H1 (cell line): Measurements from ENCODE around the gene TOP3A. TPM values are rescaled to one million over a fixed set of nuclear protein-coding genes. Genes with fewer than 3 reads are reported as not detected.

Source experiments
- CTCF ChIA-PET: fragments of 300-600 bp; sonication (Branson Sonifier 250); formaldehyde crosslinking; loops from one replicate; lab custom pipeline; 2021; ENCODE audit not compliant: partially characterized antibody; lab: Charles Lee
- POLR2A ChIA-PET: fragments of 300-600 bp; sonication (Branson Sonifier 250); formaldehyde crosslinking; loops from one replicate; lab custom pipeline; 2021; ENCODE audit warnings: inconsistent platforms; ENCODE audit not compliant: partially characterized antibody; lab: Charles Lee
- DNase-seq, 2 experiments: peaks; one replicate each; pipeline versions ENCODE4 v3.0.0 to v3.0.0-alpha.2; 2010 to 2022; ENCODE audit warnings: low spot score in 2 of 2, low read depth in 1 of 2, mixed read lengths in 1 of 2
- FAIRE-seq: peaks from 2 replicates; lab custom pipeline; 2011; peaks lifted over from hg19 to GRCh38; lab: Jason Lieb, UNC
- H2AFZ ChIP-seq: 2 replicates; pipeline ENCODE4 v1.8.1; 2012; ENCODE audit warnings: low read length, inconsistent platforms
- H2AK5ac ChIP-seq: 2 replicates; pipeline ENCODE4 v1.6.1; 2013; ENCODE audit warnings: low read depth, low read length
- H2BK120ac ChIP-seq: replicated peaks from 2 replicates; pipeline ENCODE3; 2013; ENCODE audit warnings: low read depth, low read length, inconsistent platforms
- H2BK12ac ChIP-seq: 2 replicates; pipeline ENCODE4 v1.6.1; 2013; ENCODE audit warnings: low read depth, low read length
- H2BK15ac ChIP-seq: 2 replicates; pipeline ENCODE4 v1.6.1; 2013; ENCODE audit warnings: low read length
- H2BK20ac ChIP-seq: 2 replicates; pipeline ENCODE4 v1.6.1; 2013; ENCODE audit warnings: low read length
- H2BK5ac ChIP-seq: 2 replicates; pipeline ENCODE4 v1.6.1; 2013; ENCODE audit warnings: low read depth, low read length
- H3K14ac ChIP-seq: 2 replicates; pipeline ENCODE4 v1.6.1; 2013; ENCODE audit warnings: inconsistent platforms; ENCODE audit not compliant: insufficient read length
- H3K18ac ChIP-seq: 2 replicates; pipeline ENCODE4 v1.6.1; 2013; ENCODE audit warnings: low read length; ENCODE audit errors: extremely low read depth
- H3K23ac ChIP-seq: 2 replicates; pipeline ENCODE4 v1.6.1; 2013; ENCODE audit warnings: inconsistent platforms; ENCODE audit not compliant: insufficient read length
- H3K23me2 ChIP-seq: 2 replicates; pipeline ENCODE4 v1.6.1; 2013; ENCODE audit warnings: low read depth, low read length
- H3K27ac ChIP-seq: 2 replicates; pipeline ENCODE4 v1.6.1; 2011; ENCODE audit warnings: low read depth, low read length, inconsistent platforms
- H3K27me3 ChIP-seq, 4 experiments: replicated peaks in 1 of 4; 1 replicate in 1 of 4; 2 replicates in 3 of 4; pipeline versions ENCODE4 v1.6.1 to v1.8.1; 2011 to 2013; ENCODE audit warnings: low read length in 3 of 4, mild to moderate bottlenecking in 3 of 4, inconsistent platforms in 2 of 4, mixed read lengths in 2 of 4, moderate library complexity in 1 of 4; ENCODE audit not compliant: control insufficient read depth in 3 of 4, insufficient read depth in 3 of 4; ENCODE audit errors: extremely low read depth in 1 of 4
- H3K36me3 ChIP-seq, 4 experiments: 2 replicates each; pipeline versions ENCODE4 v1.6.1 to v1.8.1; 2011 to 2013; ENCODE audit warnings: mild to moderate bottlenecking in 4 of 4, low read length in 3 of 4, moderate library complexity in 2 of 4, control low read depth in 1 of 4, inconsistent platforms in 1 of 4; ENCODE audit not compliant: insufficient read depth in 4 of 4, control insufficient read depth in 2 of 4
- H3K4ac ChIP-seq: replicated peaks from 2 replicates; pipeline ENCODE3; 2013; ENCODE audit warnings: low read length, low read depth, mixed read lengths, inconsistent platforms; ENCODE audit not compliant: insufficient read length
- H3K4me1 ChIP-seq, 4 experiments: replicated peaks in 1 of 4; 1 replicate in 1 of 4; 2 replicates in 3 of 4; pipeline versions ENCODE4 v1.6.1 to v1.8.1; 2011 to 2013; ENCODE audit warnings: low read length in 3 of 4, inconsistent platforms in 2 of 4, mixed read lengths in 1 of 4; ENCODE audit not compliant: insufficient read depth in 4 of 4, control insufficient read depth in 3 of 4
- H3K4me2 ChIP-seq, 2 experiments: 2 replicates each; pipeline versions ENCODE4 v1.6.1 to v1.8.1; 2011 to 2013; ENCODE audit warnings: low read depth in 2 of 2, low read length in 2 of 2, control low read depth in 1 of 2, inconsistent platforms in 1 of 2, mild to moderate bottlenecking in 1 of 2; ENCODE audit not compliant: insufficient read depth in 1 of 2
- H3K4me3 ChIP-seq, 4 experiments: fragments of 200-600, 300-600 bp in 1 of 4; sonication (generic), shearing (Covaris generic), sonication (Bioruptor Twin) in 1 of 4; 2 replicates each; pipeline versions ENCODE4 v1.5.1 to v1.8.1; 2011 to 2016; ENCODE audit warnings: low read length in 4 of 4, low read depth in 3 of 4, control low read depth in 2 of 4, inconsistent platforms in 2 of 4, mild to moderate bottlenecking in 2 of 4, mixed read lengths in 1 of 4, moderate library complexity in 1 of 4; ENCODE audit not compliant: insufficient read depth in 2 of 4; ENCODE audit errors: extremely low read depth in 1 of 4
- H3K56ac ChIP-seq: replicated peaks from 2 replicates; pipeline ENCODE3; 2013; ENCODE audit warnings: low read depth, mild to moderate bottlenecking, mixed read lengths, low read length, inconsistent platforms; ENCODE audit not compliant: insufficient read length
- H3K79me1 ChIP-seq: 2 replicates; pipeline ENCODE4 v1.6.1; 2013; ENCODE audit warnings: low read depth, low read length, control low read depth
- H3K79me2 ChIP-seq, 2 experiments: 2 replicates each; pipeline versions ENCODE4 v1.6.1 to v1.8.1; 2012 to 2013; ENCODE audit warnings: low read length in 2 of 2, mild to moderate bottlenecking in 2 of 2, inconsistent platforms in 1 of 2; ENCODE audit not compliant: insufficient read depth in 2 of 2, control insufficient read depth in 1 of 2
- H3K9ac ChIP-seq, 4 experiments: replicated peaks in 1 of 4; 1 replicate in 1 of 4; 2 replicates in 3 of 4; pipeline versions ENCODE4 v1.6.1 to v1.8.1; 2011 to 2013; ENCODE audit warnings: low read depth in 3 of 4, low read length in 3 of 4, control low read depth in 2 of 4, mild to moderate bottlenecking in 2 of 4, moderate library complexity in 2 of 4, inconsistent platforms in 1 of 4; ENCODE audit errors: extremely low read depth in 1 of 4
- H3K9me3 ChIP-seq, 2 experiments: 2 replicates each; pipeline versions ENCODE4 v1.6.1 to v1.8.1; 2012 to 2013; ENCODE audit warnings: mild to moderate bottlenecking in 2 of 2, moderate library complexity in 2 of 2, control low read depth in 1 of 2, inconsistent platforms in 1 of 2, low read depth in 1 of 2, low read length in 1 of 2, mixed read lengths in 1 of 2; ENCODE audit not compliant: insufficient read depth in 2 of 2
- H4K20me1 ChIP-seq, 2 experiments: replicated peaks in 1 of 2; 2 replicates each; pipeline versions ENCODE3 to v1.8.1; 2011 to 2013; ENCODE audit warnings: inconsistent platforms in 2 of 2, low read length in 2 of 2, mild to moderate bottlenecking in 1 of 2; ENCODE audit not compliant: insufficient read depth in 2 of 2, control insufficient read depth in 1 of 2
- H4K5ac ChIP-seq: 2 replicates; pipeline ENCODE4 v1.6.1; 2013; ENCODE audit warnings: low read length, low read depth, mixed read lengths, inconsistent platforms; ENCODE audit not compliant: insufficient read length
- H4K8ac ChIP-seq: 2 replicates; pipeline ENCODE4 v1.8.0; 2013; ENCODE audit warnings: mild to moderate bottlenecking, moderate library complexity, low read length, inconsistent platforms; ENCODE audit not compliant: insufficient read depth; ENCODE audit errors: extremely low read depth
- H4K91ac ChIP-seq: replicated peaks from 2 replicates; pipeline ENCODE3; 2013; ENCODE audit warnings: low read length, mixed read lengths, inconsistent platforms; ENCODE audit not compliant: insufficient read length
- CBX8 ChIP-seq: fragments of 300-800, 300-1000 bp; sonication (generic); IDR thresholded peaks from 2 replicates; pipeline ENCODE4 v1.7.1; 2016; ENCODE audit warnings: low read depth, low read length, borderline replicate concordance
- KDM4A ChIP-seq: IDR thresholded peaks from one replicate; pipeline ENCODE4 v1.7.1; 2012; ENCODE audit warnings: low read depth, mild to moderate bottlenecking, moderate library complexity, low read length, inconsistent platforms; ENCODE audit not compliant: severe bottlenecking
- SUZ12 ChIP-seq: fragments of 200-600 bp; sonication (generic); IDR thresholded peaks from 2 replicates; pipeline ENCODE4 v1.6.1; 2012; ENCODE audit warnings: mild to moderate bottlenecking, inconsistent platforms, low read length, moderate library complexity, mixed read lengths
- TAF1 ChIP-seq: IDR thresholded peaks from 2 replicates; pipeline ENCODE4 v1.6.1; 2011; ENCODE audit warnings: mild to moderate bottlenecking, low read depth, low read length
- TAF7 ChIP-seq: optimal IDR thresholded peaks from 2 replicates; pipeline ENCODE3; 2011; ENCODE audit warnings: low read depth, mild to moderate bottlenecking, inconsistent platforms, low read length, moderate library complexity, borderline replicate concordance
- WGBS, 2 experiments: shearing (Covaris generic) in 1 of 2; methylation state at CpG; one replicate each; pipeline versions ENCODE4 v1.1.6 to v1.1.7; 2013 to 2015; ENCODE audit warnings: low lambda C conversion rate in 2 of 2, mixed read lengths in 2 of 2, inconsistent platforms in 1 of 2, low coverage in 1 of 2, missing lambda C conversion rate in 1 of 2; ENCODE audit not compliant: insufficient replicate concordance in 2 of 2, insufficient coverage in 1 of 2, insufficient read length in 1 of 2; ENCODE audit errors: extremely low coverage in 1 of 2, missing lambda C conversion rate in 1 of 2; 5-methylcytosine and 5-hydroxymethylcytosine counted together
- polyA plus RNA-seq, 7 experiments: library from polyadenylated mRNA; depleted of rRNA in 3 of 7; stranded (reverse) in 5 of 7; unstranded in 2 of 7; fragments of >200 nt in 5 of 7; fragments of 200-250 nt in 2 of 7; gene quantifications; 1 replicate in 5 of 7; 2 replicates in 1 of 7; 4 replicates in 1 of 7; pipeline versions ENCODE4 v1.2.1 to v1.2.3, GENCODE V29; 2011 to 2013; ENCODE audit warnings: missing spikeins in 2 of 7, mixed read lengths in 2 of 7
- total RNA-seq: library from RNA; stranded (reverse); fragmentation: NEBNext Ultra II Directional; extraction: Animal tissue kit (Norgen Biotek cat#: 25700); gene quantifications from 2 replicates; pipeline ENCODE4 v1.2.1, GENCODE V29; 2021
- TF ChIP-seq, protein P1 (sequence below), 3 experiments: IDR thresholded peaks; 1 replicate in 2 of 3; 2 replicates in 1 of 3; pipeline versions ENCODE4 v1.5.1 to v1.6.1; 2011; ENCODE audit warnings: low read length in 3 of 3, mild to moderate bottlenecking in 3 of 3, inconsistent platforms in 2 of 3, low read depth in 1 of 3, moderate library complexity in 1 of 3; ENCODE audit not compliant: insufficient read depth in 1 of 3; ENCODE audit errors: control extremely low read depth in 1 of 3

The TOP3A gene
- total and polyA plus RNA-seq, 2 of the 8 experiments (the other 6 are each of a cell fraction or from before 2014, with no cell fraction given), result 23.4 to 54.3 TPM

- no peak within 1 kb of the TSS; the same call in 1 of the 2 replicates for H3K27ac ChIP-seq
- peak within 1 kb of the TSS; percentile 83; the same call in 1 of the 2 replicates for H2AFZ ChIP-seq
- DNase-seq (peak; percentile 92 to 96), FAIRE-seq (no peak)
- POLR2A ChIA-PET, result interaction anchor here (0.6 to 3.0 kb wide), 14 partner anchors 10 to 179 kb away, joined by 3 to 13 read pairs (median 4); partner anchors contain the start of genes ALKBH5, MIEF2, SMCR8 and TOP3A
- no peak within 1 kb of the TSS for H2BK120ac ChIP-seq
- H3K79me1 ChIP-seq, result peaks cover 7% of the 10 kb centered on the region; the same call in 1 of the 2 replicates
- no peak within 1 kb of the TSS for H2BK20ac ChIP-seq
- peaks cover 0 to 7% (median 3%) of the 10 kb centered on the region in 4 experiments; a peak in 3 of 8 replicates for H3K36me3 ChIP-seq
- peak within 1 kb of the TSS; percentile 30 for H3K56ac ChIP-seq
- no peak within 1 kb of the TSS for H2BK15ac ChIP-seq
- H4K20me1 ChIP-seq, result peaks cover 0 to 2% of the 10 kb centered on the region in 2 experiments
- H3K4me1 ChIP-seq, result peaks cover 0 to 2% (median 0%) of the 10 kb centered on the region in 4 experiments; a peak in 1 of 7 replicates
- 4% methylated on average over 27 of the region's 76 CpGs; no CpG with 5 or more reads in 1 of the 2 experiments for WGBS, 2 experiments
- H3K18ac ChIP-seq, result peak within 1 kb of the TSS; percentile 72
- CTCF ChIA-PET, result interaction anchor here (0.8 to 1.9 kb wide), 4 partner anchors 11 to 43 kb away, joined by 3 to 5 read pairs (median 4); no protein-coding TSS in a partner anchor
- no peak within 1 kb of the TSS for H2BK12ac ChIP-seq
- no peaks in the 10 kb centered on the region for H3K27me3 ChIP-seq
- no peak within 1 kb of the TSS for H3K4ac ChIP-seq
- peaks cover 4 to 35% of the 10 kb centered on the region in 2 experiments for H3K79me2 ChIP-seq
- peak within 1 kb of the TSS; percentile 74 for H4K91ac ChIP-seq
- H3K23ac ChIP-seq, result no peak within 1 kb of the TSS
- peak within 1 kb of the TSS; percentile 75 to 92 (median 83) for H3K9ac ChIP-seq
- peaks cover 6% of the 10 kb centered on the region for H3K23me2 ChIP-seq
- H3K9me3 ChIP-seq, result no peaks in the 10 kb centered on the region
- peak within 1 kb of the TSS; percentile 94 for H4K8ac ChIP-seq
- peak within 1 kb of the TSS; percentile 98 for H3K14ac ChIP-seq
- H2BK5ac ChIP-seq, result peak within 1 kb of the TSS; percentile 60; the same call in 1 of the 2 replicates
- no peak within 1 kb of the TSS for H2AK5ac ChIP-seq
- peak within 1 kb of the TSS; percentile 78 for H4K5ac ChIP-seq
- peak within 1 kb of the TSS; percentile 84 to 94 (median 88) for H3K4me3 ChIP-seq
- peak within 1 kb of the TSS; percentile 78 to 79 for H3K4me2 ChIP-seq
- TF ChIP-seq, protein P1, sequence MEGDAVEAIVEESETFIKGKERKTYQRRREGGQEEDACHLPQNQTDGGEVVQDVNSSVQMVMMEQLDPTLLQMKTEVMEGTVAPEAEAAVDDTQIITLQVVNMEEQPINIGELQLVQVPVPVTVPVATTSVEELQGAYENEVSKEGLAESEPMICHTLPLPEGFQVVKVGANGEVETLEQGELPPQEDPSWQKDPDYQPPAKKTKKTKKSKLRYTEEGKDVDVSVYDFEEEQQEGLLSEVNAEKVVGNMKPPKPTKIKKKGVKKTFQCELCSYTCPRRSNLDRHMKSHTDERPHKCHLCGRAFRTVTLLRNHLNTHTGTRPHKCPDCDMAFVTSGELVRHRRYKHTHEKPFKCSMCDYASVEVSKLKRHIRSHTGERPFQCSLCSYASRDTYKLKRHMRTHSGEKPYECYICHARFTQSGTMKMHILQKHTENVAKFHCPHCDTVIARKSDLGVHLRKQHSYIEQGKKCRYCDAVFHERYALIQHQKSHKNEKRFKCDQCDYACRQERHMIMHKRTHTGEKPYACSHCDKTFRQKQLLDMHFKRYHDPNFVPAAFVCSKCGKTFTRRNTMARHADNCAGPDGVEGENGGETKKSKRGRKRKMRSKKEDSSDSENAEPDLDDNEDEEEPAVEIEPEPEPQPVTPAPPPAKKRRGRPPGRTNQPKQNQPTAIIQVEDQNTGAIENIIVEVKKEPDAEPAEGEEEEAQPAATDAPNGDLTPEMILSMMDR (IDR thresholded peaks at IDR 0.05; ENCODE audit: control extremely low read depth in 1 of 3, insufficient read depth in 1 of 3, low read depth in 1 of 3, low read length in 3 of 3), result 0 out of 4 replicates have a peak, but pooled peaks of 1 of the 3 experiments have one; percentile 3
- TF ChIP-seq SUZ12 (no peak), TAF7 (peak; percentile 85), CBX8 (no peak), TAF1 (peak; percentile 91), KDM4A (peak; percentile 90)
These were observed 48.6 kb upstream of the TOP3A start, which contains the start of gene SHMT1 for GRCh38 chr17:18363101-18364049. Gene SHMT1, minus strand, starts transcription at chr17:18363550. Its CDS starts 7,569 bp downstream, at chr17:18355981.
